ENCODE measurements around the gene HBD. TPM values are rescaled to one million over a fixed set of nuclear protein-coding genes. Genes with fewer than 3 reads are reported as not detected.

HBD gene
- total and polyA plus RNA-seq, 2 donors (not counting 3 experiments of a cell fraction or from before 2014, with no cell fraction given), result not detected

DNA sequence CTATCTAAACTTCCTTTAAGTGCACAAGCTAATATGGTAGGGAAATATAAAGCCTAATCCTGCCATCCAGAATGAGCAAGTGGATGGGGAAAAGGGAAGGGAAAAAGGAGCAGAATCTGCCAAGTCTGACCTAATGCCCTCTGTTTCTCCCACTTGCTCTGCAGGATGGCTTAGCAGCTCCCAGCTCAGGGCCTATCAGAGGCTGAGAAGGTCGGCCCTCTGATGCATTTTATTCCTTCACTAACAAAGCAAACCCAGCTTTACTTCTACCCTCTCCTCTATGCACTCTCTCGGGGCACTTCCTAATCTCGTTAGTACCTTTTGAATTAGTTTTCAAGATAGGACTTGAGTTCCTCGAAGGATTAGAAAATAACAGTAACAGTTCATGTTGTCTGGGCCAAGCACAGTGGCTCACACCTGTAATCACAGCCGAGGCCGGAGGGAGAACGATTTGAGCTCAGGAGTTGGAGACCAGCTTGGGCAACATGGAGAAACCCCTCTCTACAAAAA lies 23.9 kb downstream of the HBD start:
- H3K79me2 ChIP-seq (ENCODE audit: control insufficient read depth, insufficient read depth, low read length), result no peaks in the 10 kb centered on the region
- H3K36me3 ChIP-seq (ENCODE audit: control insufficient read depth in 2 of 2, extremely low read depth in 1 of 2, insufficient read depth in 2 of 2, low read length in 2 of 2), result no peaks in the 10 kb centered on the region
- ChIA-PET POLR2A (no interaction called here), CTCF (interaction anchor here (1.3 to 1.6 kb wide), 2 partner anchors 81 to 154 kb away, joined by 3 to 6 read pairs; no protein-coding TSS in a partner anchor)
- no peak overlapping the region for H2AFZ ChIP-seq (ENCODE audit: low read depth, low read length)
- no TSS peak for BruUV-seq (replicated peaks)
- no peaks in the 10 kb centered on the region for H3K27me3 ChIP-seq (ENCODE audit: control insufficient read depth in 2 of 2, insufficient read depth in 2 of 2, low read length in 2 of 2)
- no peaks in the 10 kb centered on the region for H3K4me1 ChIP-seq (ENCODE audit: control insufficient read depth, extremely low read depth, insufficient read depth, low read length)
- DNase-seq (ENCODE audit: low read depth, low spot score), result no peak
- H3K4me2 ChIP-seq (ENCODE audit: insufficient read depth, low read length), result no peak overlapping the region
- no peaks in the 10 kb centered on the region for H3K9me1 ChIP-seq (replicated peaks; ENCODE audit: control insufficient read depth, extremely low read depth, insufficient read depth, low read length)
- H3K27ac ChIP-seq (ENCODE audit: insufficient read depth, low read depth, low read length), result no peak overlapping the region
- H4K20me1 ChIP-seq (replicated peaks; ENCODE audit: control insufficient read depth, extremely low read depth, insufficient read depth, low read length), result no peaks in the 10 kb centered on the region
- FAIRE-seq, result no peak
- TF ChIP-seq JUN (IDR thresholded peaks at IDR 0.05; ENCODE audit: borderline replicate concordance, insufficient read depth, insufficient read length, low read depth), result no peak
- no peak for TF ChIP-seq EZH2 (IDR thresholded peaks at IDR 0.05; ENCODE audit: borderline replicate concordance, low read depth, low read length, severe bottlenecking)
- TF ChIP-seq GATA2 (IDR thresholded peaks at IDR 0.05; ENCODE audit: insufficient read depth, insufficient read length, low read depth, low read length), result no peak
- no peak for TF ChIP-seq POLR2A (IDR thresholded peaks at IDR 0.05; ENCODE audit: low read depth, low read length)
- no peak for TF ChIP-seq MYC (IDR thresholded peaks at IDR 0.05; ENCODE audit: low read depth, low read length)
- no peak for TF ChIP-seq POLR2AphosphoS5 (IDR thresholded peaks at IDR 0.05; ENCODE audit: insufficient read depth, low read depth, low read length)
- no peak for TF ChIP-seq MAX (IDR thresholded peaks at IDR 0.05; ENCODE audit: insufficient read depth, insufficient read length)
- TF ChIP-seq FOS (IDR thresholded peaks at IDR 0.05; ENCODE audit: borderline replicate concordance, insufficient read depth, low read length), result no peak
- no peak for TF ChIP-seq CTCF (IDR thresholded peaks at IDR 0.05; ENCODE audit: extremely low read depth in 1 of 2, insufficient read depth in 1 of 2, low read depth in 1 of 2, low read length in 2 of 2)
- dilution Hi-C loops (cut with MboI; ENCODE audit: extremely low pct_ligation_motif_present, low sequenced_read_pairs), result no loop called here
- H3K9ac ChIP-seq (replicated peaks; ENCODE audit: extremely low read depth, insufficient read depth, low read length), result no peak overlapping the region
- no peaks in the 10 kb centered on the region for H3K9me3 ChIP-seq (replicated peaks; ENCODE audit: control insufficient read depth, insufficient read depth, low read length)
- intact Hi-C loops (cut with micrococcal nuclease), result no loop called here
- no peak overlapping the region for H3K4me3 ChIP-seq (replicated peaks in 1 of 3; ENCODE audit: insufficient read depth in 1 of 3, low read depth in 1 of 3, low read length in 3 of 3)

Data from endothelial cell of umbilical vein (primary cell).